ENCODE measurements around the gene TP53.
"Not testable (repeated sequence)": the region's sequence is repeated elsewhere in the genome, so short reads cannot be mapped to it uniquely, and the experiment has no call there.

Gene TP53

DNA sequence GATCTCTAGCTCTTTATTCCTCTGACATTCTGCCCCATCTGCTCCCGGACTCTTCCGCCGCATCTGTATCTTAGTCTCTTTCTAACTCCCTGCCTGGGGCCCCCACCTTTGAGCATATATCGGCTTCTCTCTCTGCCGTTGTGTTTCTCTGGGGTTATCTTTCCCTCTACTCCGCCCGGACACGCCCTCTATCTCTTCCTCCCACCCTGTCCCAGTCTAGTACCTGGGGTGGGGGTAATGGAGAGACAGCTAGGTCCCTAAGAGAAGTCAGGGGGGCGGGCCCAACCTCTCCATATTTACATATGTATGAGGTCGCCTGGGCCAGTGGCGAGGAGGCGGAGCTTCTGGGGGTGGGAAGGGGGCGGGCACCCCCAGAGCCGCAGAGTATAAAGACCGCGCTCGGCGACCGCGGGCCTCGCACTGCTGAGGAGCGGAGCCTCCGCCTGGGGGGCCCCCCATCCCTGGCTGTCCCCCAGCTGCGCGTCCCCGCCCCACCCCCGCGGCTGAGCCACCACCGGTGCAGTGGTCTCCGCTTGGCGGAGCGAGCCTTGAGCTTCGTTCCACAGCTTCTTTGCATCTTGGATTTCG lies 36.7 kb downstream of the TP53 start, which contains the start of gene ATP1B2:
Gene ATP1B2 (plus strand): TSS at position 418 of the 588 bp plus-strand sequence. CDS start 593 bp downstream, outside the sequence.
- TF ChIP-seq, protein P1, sequence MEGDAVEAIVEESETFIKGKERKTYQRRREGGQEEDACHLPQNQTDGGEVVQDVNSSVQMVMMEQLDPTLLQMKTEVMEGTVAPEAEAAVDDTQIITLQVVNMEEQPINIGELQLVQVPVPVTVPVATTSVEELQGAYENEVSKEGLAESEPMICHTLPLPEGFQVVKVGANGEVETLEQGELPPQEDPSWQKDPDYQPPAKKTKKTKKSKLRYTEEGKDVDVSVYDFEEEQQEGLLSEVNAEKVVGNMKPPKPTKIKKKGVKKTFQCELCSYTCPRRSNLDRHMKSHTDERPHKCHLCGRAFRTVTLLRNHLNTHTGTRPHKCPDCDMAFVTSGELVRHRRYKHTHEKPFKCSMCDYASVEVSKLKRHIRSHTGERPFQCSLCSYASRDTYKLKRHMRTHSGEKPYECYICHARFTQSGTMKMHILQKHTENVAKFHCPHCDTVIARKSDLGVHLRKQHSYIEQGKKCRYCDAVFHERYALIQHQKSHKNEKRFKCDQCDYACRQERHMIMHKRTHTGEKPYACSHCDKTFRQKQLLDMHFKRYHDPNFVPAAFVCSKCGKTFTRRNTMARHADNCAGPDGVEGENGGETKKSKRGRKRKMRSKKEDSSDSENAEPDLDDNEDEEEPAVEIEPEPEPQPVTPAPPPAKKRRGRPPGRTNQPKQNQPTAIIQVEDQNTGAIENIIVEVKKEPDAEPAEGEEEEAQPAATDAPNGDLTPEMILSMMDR (IDR thresholded peaks at IDR 0.05; ENCODE audit: extremely low read depth, missing control alignments): no peak
- peak; percentile 89 for DNase-seq (ENCODE audit: low spot score)

- TF ChIP-seq, protein P1 (IDR thresholded peaks at IDR 0.05; ENCODE audit: extremely low read depth, missing control alignments): no peak
- no peak for DNase-seq (ENCODE audit: low spot score)
Observed at GRCh38 chr17:7647018-7647417, 40.3 kb downstream of the TP53 start.

DNA sequence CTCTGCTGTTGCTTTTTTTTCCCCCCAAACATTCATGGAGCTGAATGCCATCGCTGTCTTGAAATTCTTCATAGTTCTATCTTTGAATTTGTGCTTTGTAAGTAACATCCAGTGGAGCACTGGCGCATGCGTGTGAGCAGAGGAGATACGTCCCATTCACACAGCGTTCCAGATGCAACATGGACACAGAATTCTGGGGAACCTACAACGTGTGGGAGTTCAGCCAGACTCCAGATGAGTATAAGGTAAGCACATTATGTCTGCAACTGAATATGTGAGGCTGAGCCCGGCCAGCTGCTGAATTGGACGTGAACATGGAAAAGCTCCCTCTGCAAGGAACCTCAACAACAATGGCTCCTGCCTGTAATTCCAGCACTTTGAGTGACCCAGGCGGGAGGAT lies 40.8 kb downstream of the TP53 start:
- DNase-seq (ENCODE audit: low spot score): no peak

GRCh38 chr17:7644775-7645174 lies 42.5 kb downstream of the TP53 start:
- no peak for DNase-seq (ENCODE audit: low spot score)
- TF ChIP-seq, protein P1 (IDR thresholded peaks at IDR 0.05; ENCODE audit: extremely low read depth, missing control alignments): no peak

More for the DNA sequence above, 40.8 kb downstream of the TP53 start:
- TF ChIP-seq, protein P1 (IDR thresholded peaks at IDR 0.05; ENCODE audit: extremely low read depth, missing control alignments): no peak

GRCh38 chr17:7641635-7642034 lies 45.7 kb downstream of the TP53 start:
- not testable (repeated sequence) for DNase-seq (ENCODE audit: low spot score)

DNA sequence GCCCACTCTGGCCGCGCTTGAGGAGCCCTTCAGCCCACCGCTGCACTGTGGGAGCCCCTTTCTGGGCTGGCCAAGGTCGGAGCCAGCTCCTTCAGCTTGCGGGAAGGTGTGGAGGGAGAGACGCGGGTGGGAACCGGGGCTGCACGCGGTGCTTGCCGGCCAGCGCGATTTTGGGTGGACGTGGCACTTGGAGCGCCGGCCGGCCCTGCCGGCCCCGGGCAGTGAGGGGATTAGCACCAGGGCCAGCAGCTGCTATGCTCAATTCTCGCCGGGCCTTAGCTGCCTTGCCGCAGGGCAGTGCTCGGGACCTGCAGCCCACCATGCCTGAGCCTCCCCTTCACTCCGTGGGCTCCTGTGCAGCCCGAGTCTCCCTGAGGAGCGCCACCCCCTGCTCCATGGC lies 46.5 kb downstream of the TP53 start:
- TF ChIP-seq, protein P1 (IDR thresholded peaks at IDR 0.05; ENCODE audit: extremely low read depth, missing control alignments): no peak
- no peak for DNase-seq (ENCODE audit: low spot score)

DNA sequence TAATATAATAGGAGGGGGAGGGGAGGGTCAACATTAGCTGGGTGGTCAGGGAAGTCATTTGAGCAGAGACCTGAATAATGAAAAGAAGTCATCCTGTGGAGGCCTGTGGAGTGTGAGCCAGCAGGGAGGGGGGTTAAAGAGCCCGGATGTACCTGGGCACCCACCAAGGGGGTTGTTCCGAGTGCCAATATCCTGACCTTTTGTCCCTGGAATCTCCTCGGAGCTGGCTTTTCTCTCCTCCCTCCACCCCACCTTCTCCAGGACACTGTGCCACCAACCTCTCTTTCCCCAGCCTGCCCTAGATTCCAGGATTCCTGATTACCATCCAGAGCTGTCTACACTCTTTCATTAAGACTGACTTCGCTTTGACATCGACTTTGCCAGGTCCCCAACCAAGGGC lies 51.1 kb downstream of the TP53 start:
- no peak for DNase-seq (ENCODE audit: low spot score)
- TF ChIP-seq, protein P1 (IDR thresholded peaks at IDR 0.05; ENCODE audit: extremely low read depth, missing control alignments): no peak

DNA sequence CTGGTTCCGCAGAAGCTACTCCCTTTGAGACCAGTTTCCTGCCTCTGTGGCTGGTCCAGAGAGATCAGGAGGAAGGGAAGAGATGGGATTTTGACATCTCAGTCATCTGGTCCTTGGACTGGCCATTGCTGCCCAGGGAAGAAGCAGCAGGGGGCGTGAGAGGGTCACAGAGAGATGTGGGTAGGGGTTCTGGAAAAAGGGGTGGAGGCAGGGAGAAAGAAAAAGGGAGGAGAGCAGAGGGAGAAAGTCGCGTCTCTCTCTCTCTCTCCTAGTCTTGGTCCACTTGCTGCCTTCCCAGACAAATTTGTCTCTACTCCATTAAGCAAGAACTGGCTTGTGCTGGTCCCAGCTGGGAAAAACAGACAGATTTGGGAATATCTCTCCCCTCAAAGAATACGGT lies 52.9 kb downstream of the TP53 start:
- DNase-seq (ENCODE audit: low spot score): no peak
- TF ChIP-seq, protein P1 (IDR thresholded peaks at IDR 0.05; ENCODE audit: extremely low read depth, missing control alignments): peak; percentile 40

All from GM20000 (cell line).